Upper lobe of left lung (tissue), 6 donors: ENCODE results near the gene ICE1. TPM values are rescaled to one million over a fixed set of nuclear protein-coding genes. Genes with fewer than 3 reads are reported as not detected.

Experiments
- ATAC-seq, 2 donors: fragments of 200-7000 bp; cut with Tn5 transposase; one replicate each; pipeline ENCODE4 v1.9.1; 2022; ENCODE audit warnings: mild to moderate bottlenecking in 2 of 2, moderate library complexity in 2 of 2; ENCODE audit not compliant: low FRiP score in 2 of 2
- DNase-seq, 2 donors: peaks; one replicate each; pipeline ENCODE4 v3.0.0-alpha.2; 2019 to 2020
- H3K27ac ChIP-seq, 4 donors: fragments of 200-600 bp; sonication (generic); one replicate each; pipeline ENCODE4 v1.5.1; 2016 to 2019
- H3K27me3 ChIP-seq, 4 donors: fragments of 200-600 bp; sonication (generic); one replicate each; pipeline ENCODE4 v1.5.1; 2017 to 2019
- H3K36me3 ChIP-seq, 4 donors: fragments of 200-600 bp; sonication (generic); one replicate each; pipeline ENCODE4 v1.5.1; 2016 to 2019
- H3K4me1 ChIP-seq, 4 donors: fragments of 200-600 bp; sonication (generic); one replicate each; pipeline ENCODE4 v1.5.1; 2018 to 2019
- H3K4me3 ChIP-seq, 4 donors: fragments of 200-600 bp; sonication (generic); one replicate each; pipeline ENCODE4 v1.5.1; 2017 to 2019; ENCODE audit warnings: mild to moderate bottlenecking in 2 of 4, moderate library complexity in 1 of 4
- H3K9me3 ChIP-seq, 4 donors: fragments of 200-600 bp; sonication (generic); one replicate each; pipeline ENCODE4 v1.5.1; 2018 to 2019
- EP300 ChIP-seq, 4 donors: sonication (generic); formaldehyde crosslinking; IDR thresholded peaks; one replicate each; pipeline ENCODE4 v1.5.1; 2017; ENCODE audit warnings: antibody characterized with exemption in 4 of 4, control low read depth in 2 of 4
- POLR2A ChIP-seq, 4 donors: fragments of 450-650 bp; IDR thresholded peaks; one replicate each; pipeline ENCODE4 v1.5.1; 2016 to 2017; ENCODE audit warnings: antibody characterized with exemption in 4 of 4, mild to moderate bottlenecking in 2 of 4
- POLR2AphosphoS5 ChIP-seq, 2 donors: sonication (generic); formaldehyde crosslinking; IDR thresholded peaks; one replicate each; pipeline ENCODE4 v1.5.1; 2017; ENCODE audit warnings: antibody characterized with exemption in 2 of 2
- WGBS, 2 donors: methylation state at CpG; one replicate each; pipeline ENCODE4 v1.1.5; 2017 to 2018; 5-methylcytosine and 5-hydroxymethylcytosine counted together
- total RNA-seq, 6 donors: library from RNA; depleted of rRNA in 4 of 6; stranded (reverse); fragments of >200 nt in 4 of 6; gene quantifications; one replicate each; pipeline versions ENCODE4 v1.1.0 to v1.2.1, GENCODE V29; 2016 to 2021
- TF ChIP-seq, protein P1 (sequence below), 6 experiments: fragments of 450-650 bp in 4 of 6; fragments of 200-600 bp in 2 of 6; sonication (generic) in 2 of 6; IDR thresholded peaks; one replicate each; pipeline ENCODE4 v1.5.1; 2016 to 2019; ENCODE audit warnings: antibody characterized with exemption in 6 of 6
- donor health status: DM: no; HTN: no; CAD: no; lungs with moderate emphysema.
- donor health status: DM: no; HTN: yes; CAD: no; lungs with severe emphysema.

The ICE1 gene
- total RNA-seq, 6 donors from 2014 or later, result 15.8 to 40.5 (median 25.0) TPM

- 23 to 33% methylated on average over 11 of the region's 11 CpGs for WGBS, 2 donors
- no peak for DNase-seq
- no peak overlapping the region for H3K4me3 ChIP-seq
- no peaks in the 10 kb centered on the region for H3K36me3 ChIP-seq
- H3K9me3 ChIP-seq, result no peaks in the 10 kb centered on the region
- TF ChIP-seq, protein P1, sequence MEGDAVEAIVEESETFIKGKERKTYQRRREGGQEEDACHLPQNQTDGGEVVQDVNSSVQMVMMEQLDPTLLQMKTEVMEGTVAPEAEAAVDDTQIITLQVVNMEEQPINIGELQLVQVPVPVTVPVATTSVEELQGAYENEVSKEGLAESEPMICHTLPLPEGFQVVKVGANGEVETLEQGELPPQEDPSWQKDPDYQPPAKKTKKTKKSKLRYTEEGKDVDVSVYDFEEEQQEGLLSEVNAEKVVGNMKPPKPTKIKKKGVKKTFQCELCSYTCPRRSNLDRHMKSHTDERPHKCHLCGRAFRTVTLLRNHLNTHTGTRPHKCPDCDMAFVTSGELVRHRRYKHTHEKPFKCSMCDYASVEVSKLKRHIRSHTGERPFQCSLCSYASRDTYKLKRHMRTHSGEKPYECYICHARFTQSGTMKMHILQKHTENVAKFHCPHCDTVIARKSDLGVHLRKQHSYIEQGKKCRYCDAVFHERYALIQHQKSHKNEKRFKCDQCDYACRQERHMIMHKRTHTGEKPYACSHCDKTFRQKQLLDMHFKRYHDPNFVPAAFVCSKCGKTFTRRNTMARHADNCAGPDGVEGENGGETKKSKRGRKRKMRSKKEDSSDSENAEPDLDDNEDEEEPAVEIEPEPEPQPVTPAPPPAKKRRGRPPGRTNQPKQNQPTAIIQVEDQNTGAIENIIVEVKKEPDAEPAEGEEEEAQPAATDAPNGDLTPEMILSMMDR (IDR thresholded peaks at IDR 0.05), result peak; percentile 41 to 77 (median 57)
- no peak for TF ChIP-seq EP300 (IDR thresholded peaks at IDR 0.05)
- TF ChIP-seq POLR2A (IDR thresholded peaks at IDR 0.05), result no peak
- no peak for TF ChIP-seq POLR2AphosphoS5 (IDR thresholded peaks at IDR 0.05)
- peaks cover 24 to 30% (median 25%) of the 10 kb centered on the region in 4 donors for H3K4me1 ChIP-seq
- peak in 1 of 2 donors; percentile 33 for ATAC-seq
- no peaks in the 10 kb centered on the region for H3K27me3 ChIP-seq
- H3K27ac ChIP-seq, result no peak overlapping the region
Observed at GRCh38 chr5:5419291-5420210, 2.9 kb upstream of the ICE1 start.

DNA sequence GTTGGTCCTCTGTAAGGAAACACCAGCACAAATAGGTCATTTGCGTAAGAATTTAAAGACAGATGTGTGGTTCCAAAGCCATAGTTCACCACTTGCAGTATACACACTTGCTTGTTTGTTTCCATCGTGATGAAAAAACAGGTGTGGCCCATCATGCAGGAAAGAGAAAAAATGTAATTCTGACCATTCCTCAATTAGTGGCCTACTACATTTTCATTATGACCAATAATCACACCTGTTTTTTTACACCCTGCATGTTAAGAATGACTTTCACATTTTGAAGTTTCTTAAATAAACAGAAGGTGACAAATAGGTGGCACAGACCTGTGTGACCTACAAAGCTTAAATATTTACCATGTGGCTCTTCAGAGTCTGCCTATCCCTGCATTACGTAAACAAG lies 2.2 kb upstream of the ICE1 start:
- ATAC-seq, result no peak
- Histone ChIP-seq H3K27ac (no peak overlapping the region), H3K27me3 (no peaks in the 10 kb centered on the region), H3K4me1 (peaks cover 31 to 36% (median 32%) of the 10 kb centered on the region in 4 donors), H3K4me3 (no peak overlapping the region), H3K9me3 (no peaks in the 10 kb centered on the region), H3K36me3 (no peaks in the 10 kb centered on the region)
- WGBS, 2 donors, result 80 to 81% methylated on average over 3 of the region's 3 CpGs
- DNase-seq, result no peak
- TF ChIP-seq POLR2A (IDR thresholded peaks at IDR 0.05) (no peak), POLR2AphosphoS5 (IDR thresholded peaks at IDR 0.05) (no peak), EP300 (IDR thresholded peaks at IDR 0.05) (no peak)
- TF ChIP-seq, protein P1 (IDR thresholded peaks at IDR 0.05), result no peak

DNA sequence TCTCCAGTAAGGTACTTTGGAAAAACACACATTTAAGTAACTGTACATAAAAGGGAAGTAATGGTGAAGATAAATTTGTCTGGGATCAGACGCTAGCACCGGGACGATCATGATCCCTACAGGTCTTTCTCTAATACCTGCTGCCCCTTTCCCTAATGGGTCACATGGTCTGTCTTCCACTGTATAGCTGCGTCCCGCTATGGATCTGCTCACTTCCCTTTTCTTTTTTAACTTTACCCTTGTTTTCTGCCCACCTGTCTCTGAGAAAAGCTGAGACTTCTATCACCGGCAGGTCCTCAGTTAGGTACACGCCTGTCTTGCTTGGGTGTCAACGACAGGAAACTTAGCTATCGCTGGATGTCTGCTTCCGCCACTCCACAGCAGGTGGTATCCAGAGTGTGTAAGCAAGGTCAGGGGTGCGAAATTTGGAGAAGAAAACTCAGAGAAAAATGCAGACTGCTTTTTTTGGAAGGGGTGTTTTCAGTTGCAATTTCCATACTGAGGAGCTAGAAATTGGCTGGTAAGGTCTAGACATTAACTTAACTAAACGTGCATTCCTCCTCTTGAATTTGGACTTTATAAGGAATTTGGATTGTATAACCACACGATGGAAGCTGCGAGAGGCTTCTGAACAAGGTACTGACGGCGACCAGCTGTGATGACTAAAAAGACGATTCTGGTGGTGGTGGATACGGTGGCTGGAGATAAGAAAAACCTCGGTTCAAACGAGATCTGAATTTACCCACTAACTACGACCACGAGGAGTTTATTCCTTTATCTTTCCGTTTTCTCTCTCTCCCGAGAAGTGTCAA lies 1.1 kb upstream of the ICE1 start:
- ATAC-seq, result no peak
- no peak for TF ChIP-seq EP300 (IDR thresholded peaks at IDR 0.05)
- TF ChIP-seq, protein P1 (IDR thresholded peaks at IDR 0.05), result no peak
- TF ChIP-seq POLR2AphosphoS5 (IDR thresholded peaks at IDR 0.05), result no peak
- TF ChIP-seq POLR2A (IDR thresholded peaks at IDR 0.05), result no peak
- 9 to 14% methylated on average over 24 of the region's 24 CpGs for WGBS, 2 donors
- Histone ChIP-seq H3K9me3 (no peaks in the 10 kb centered on the region), H3K4me3 (peak overlapping the region; percentile 59 to 100 (median 96)), H3K4me1 (peaks cover 32 to 47% (median 33%) of the 10 kb centered on the region in 4 donors), H3K36me3 (no peaks in the 10 kb centered on the region), H3K27ac (peak overlapping the region; percentile 93 to 99 (median 96)), H3K27me3 (no peaks in the 10 kb centered on the region)
- DNase-seq, result no peak

DNA sequence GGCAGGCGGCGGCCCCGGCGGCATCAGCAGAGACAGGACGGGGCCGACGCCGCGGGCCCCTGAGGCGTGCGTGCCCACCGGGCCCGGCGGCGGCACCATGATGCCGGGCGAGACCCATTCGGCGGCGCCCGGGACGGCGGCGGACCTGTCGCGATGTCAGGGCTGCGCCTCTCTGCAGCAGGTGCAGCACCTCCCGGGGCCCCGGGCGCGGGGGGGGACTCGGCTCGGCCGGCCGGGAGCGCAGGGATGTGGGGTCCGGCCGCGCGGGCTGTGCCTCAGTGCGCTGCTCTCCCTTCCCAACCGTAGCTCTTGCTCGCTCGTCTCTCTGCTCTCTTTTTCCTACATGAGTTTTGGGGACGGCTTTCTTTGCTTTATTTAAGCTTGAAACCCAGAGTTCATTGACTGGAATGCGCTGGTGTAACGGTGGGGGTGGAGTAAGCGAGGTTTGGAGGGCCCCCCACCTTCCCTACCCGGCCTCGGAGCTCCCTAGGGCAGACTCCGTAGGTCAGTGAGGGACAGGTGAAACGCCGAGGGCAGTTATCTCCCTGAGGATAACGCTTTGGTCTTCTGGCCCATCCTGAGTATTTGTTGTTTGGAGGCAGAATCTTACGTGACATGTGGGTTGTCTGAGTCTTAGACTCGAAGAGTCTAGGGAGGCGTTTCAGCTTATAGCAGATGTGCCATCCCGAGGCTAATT lies 490 bp downstream of the ICE1 start:
- WGBS, 2 donors, result 1% methylated on average over 23 to 26 of the region's 58 CpGs
- Histone ChIP-seq H3K9me3 (no peaks in the 10 kb centered on the region), H3K27me3 (no peaks in the 10 kb centered on the region), H3K4me3 (peak overlapping the region; percentile 87 to 100 (median 96)), H3K4me1 (peaks cover 32 to 52% (median 33%) of the 10 kb centered on the region in 4 donors), H3K27ac (peak overlapping the region; percentile 93 to 99 (median 96)), H3K36me3 (no peaks in the 10 kb centered on the region)
- TF ChIP-seq POLR2AphosphoS5 (IDR thresholded peaks at IDR 0.05) (no peak), EP300 (IDR thresholded peaks at IDR 0.05) (no peak), POLR2A (IDR thresholded peaks at IDR 0.05) (no peak)
- TF ChIP-seq, protein P1 (IDR thresholded peaks at IDR 0.05), result no peak
- DNase-seq, result no peak
- peak in 1 of 2 donors; percentile 22 for ATAC-seq
